ENCODE results near the gene ATG7.
"Not testable (repeated sequence)": the region's sequence is repeated elsewhere in the genome, so short reads cannot be mapped to it uniquely, and the experiment has no call there.

Gene ATG7

GRCh38 chr3:11589706-11590105, 317.5 kb downstream of the ATG7 start:
- DNase-seq (ENCODE audit: low read depth in 2 of 2): no peak

- DNase-seq (ENCODE audit: low read depth in 2 of 2): no peak
Measured at GRCh38 chr3:11591002-11591355, 318.8 kb downstream of the ATG7 start.

- DNase-seq (ENCODE audit: low read depth in 2 of 2): no peak
Measured at GRCh38 chr3:11591391-11592282, 319.4 kb downstream of the ATG7 start.

GRCh38 chr3:11592445-11593298, 320.5 kb downstream of the ATG7 start:
- DNase-seq (ENCODE audit: low read depth in 2 of 2): no peak

GRCh38 chr3:11593318-11594034, 321.3 kb downstream of the ATG7 start:
- DNase-seq (ENCODE audit: low read depth in 2 of 2): no peak

- DNase-seq (ENCODE audit: low read depth in 2 of 2): not testable (repeated sequence)
Measured at GRCh38 chr3:11595024-11595423, 322.8 kb downstream of the ATG7 start.

- DNase-seq (ENCODE audit: low read depth in 2 of 2): no peak
Measured at GRCh38 chr3:11596387-11596786, 324.2 kb downstream of the ATG7 start.

GRCh38 chr3:11600501-11601282, 328.5 kb downstream of the ATG7 start:
- no peak for DNase-seq (ENCODE audit: low read depth in 2 of 2)

- DNase-seq (ENCODE audit: low read depth in 2 of 2): no peak
Measured at GRCh38 chr3:11601446-11602238, 329.4 kb downstream of the ATG7 start.

- no peak for DNase-seq (ENCODE audit: low read depth in 2 of 2)
Measured at GRCh38 chr3:11602239-11602840, 330.1 kb downstream of the ATG7 start.

- DNase-seq (ENCODE audit: low read depth in 2 of 2): no peak
Measured at GRCh38 chr3:11602886-11603527, 330.8 kb downstream of the ATG7 start.

- no peak for DNase-seq (ENCODE audit: low read depth in 2 of 2)
Measured at GRCh38 chr3:11603628-11604027, 331.4 kb downstream of the ATG7 start.

GRCh38 chr3:11604139-11604892, 332.1 kb downstream of the ATG7 start:
- DNase-seq (ENCODE audit: low read depth in 2 of 2): no peak

- DNase-seq (ENCODE audit: low read depth in 2 of 2): no peak
Measured at GRCh38 chr3:11605398-11605797, 333.2 kb downstream of the ATG7 start.

GRCh38 chr3:11606090-11606784, 334.0 kb downstream of the ATG7 start:
- DNase-seq (ENCODE audit: low read depth in 2 of 2): no peak

- DNase-seq (ENCODE audit: low read depth in 2 of 2): no peak
Measured at GRCh38 chr3:11606865-11607440, 334.8 kb downstream of the ATG7 start.

Data from stimulated activated CD4-positive, alpha-beta T cell treated with anti-CD3 and anti-CD28 coated beads, Interleukin-4, amount 100 ng/mL, for 48 hours (primary cell).